A549 (cell line): ENCODE data around the gene CDKN1C.

Experiments
- ATOH8 ChIP-seq: fragments of 250-450 bp; sonication (Bioruptor Pico); IDR thresholded peaks from 2 replicates; pipeline ENCODE4 v1.5.0; 2020; ENCODE audit warnings: low read depth, mild to moderate bottlenecking, moderate library complexity
- CEBPB ChIP-seq, 2 experiments: fragments of >200 bp in 1 of 2; sonication (Bioruptor Twin) in 1 of 2; formaldehyde crosslinking in 1 of 2; IDR thresholded peaks; 2 replicates each; pipeline ENCODE4 v1.6.1; 2012 to 2016
- CHD2 ChIP-seq: fragments of 150-350 bp; IDR thresholded peaks from 2 replicates; pipeline ENCODE4 v1.6.1; 2014; ENCODE audit warnings: low read length; ENCODE audit not compliant: partially characterized antibody
- FOSL2 ChIP-seq, 2 experiments: fragments of 450-650 bp in 1 of 2; fragments of >200 bp in 1 of 2; sonication (Bioruptor Twin) in 1 of 2; formaldehyde crosslinking; IDR thresholded peaks; 2 replicates each; pipeline versions ENCODE4 v1.5.0 to v1.6.1; 2016 to 2020; ENCODE audit warnings: mild to moderate bottlenecking in 1 of 2, moderate library complexity in 1 of 2
- HDAC2 ChIP-seq: fragments of 200-600 bp; sonication (generic); IDR thresholded peaks from 2 replicates; pipeline ENCODE4 v1.6.1; 2016
- HOXA7 ChIP-seq: fragments of 250-450 bp; sonication (Bioruptor Pico); IDR thresholded peaks from 2 replicates; pipeline ENCODE4 v1.5.0; 2020; ENCODE audit warnings: mild to moderate bottlenecking, moderate library complexity
- MAZ ChIP-seq: fragments of 150-350 bp; IDR thresholded peaks from 2 replicates; pipeline ENCODE4 v1.6.1; 2014; ENCODE audit warnings: antibody characterized with exemption, low read depth, low read length, borderline replicate concordance
- RARB ChIP-seq: fragments of 250-450 bp; sonication (Bioruptor Pico); IDR thresholded peaks from 2 replicates; pipeline ENCODE4 v1.8.0; 2021; ENCODE audit warnings: mild to moderate bottlenecking, moderate library complexity
- RFX5 ChIP-seq: fragments of 450-650 bp; IDR thresholded peaks from 2 replicates; pipeline ENCODE4 v1.7.1; 2014; ENCODE audit warnings: antibody characterized with exemption, mild to moderate bottlenecking, moderate library complexity
- ZSCAN20 ChIP-seq: fragments of 250-450 bp; sonication (Bioruptor Pico); IDR thresholded peaks from 2 replicates; pipeline ENCODE4 v1.8.0; 2022; ENCODE audit warnings: mild to moderate bottlenecking, moderate library complexity
- TF ChIP-seq, protein P1 (sequence below): IDR thresholded peaks from 2 replicates; pipeline ENCODE4 v1.6.1; 2012
- TF ChIP-seq, protein P2 (sequence below): fragments of >200 bp; sonication (Bioruptor Twin); formaldehyde crosslinking; IDR thresholded peaks from 3 replicates; pipeline ENCODE4 v1.5.1; 2016

- TF ChIP-seq CHD2: no peak
- TF ChIP-seq, protein P1, sequence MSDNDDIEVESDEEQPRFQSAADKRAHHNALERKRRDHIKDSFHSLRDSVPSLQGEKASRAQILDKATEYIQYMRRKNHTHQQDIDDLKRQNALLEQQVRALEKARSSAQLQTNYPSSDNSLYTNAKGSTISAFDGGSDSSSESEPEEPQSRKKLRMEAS: no peak
- TF ChIP-seq, protein P2, sequence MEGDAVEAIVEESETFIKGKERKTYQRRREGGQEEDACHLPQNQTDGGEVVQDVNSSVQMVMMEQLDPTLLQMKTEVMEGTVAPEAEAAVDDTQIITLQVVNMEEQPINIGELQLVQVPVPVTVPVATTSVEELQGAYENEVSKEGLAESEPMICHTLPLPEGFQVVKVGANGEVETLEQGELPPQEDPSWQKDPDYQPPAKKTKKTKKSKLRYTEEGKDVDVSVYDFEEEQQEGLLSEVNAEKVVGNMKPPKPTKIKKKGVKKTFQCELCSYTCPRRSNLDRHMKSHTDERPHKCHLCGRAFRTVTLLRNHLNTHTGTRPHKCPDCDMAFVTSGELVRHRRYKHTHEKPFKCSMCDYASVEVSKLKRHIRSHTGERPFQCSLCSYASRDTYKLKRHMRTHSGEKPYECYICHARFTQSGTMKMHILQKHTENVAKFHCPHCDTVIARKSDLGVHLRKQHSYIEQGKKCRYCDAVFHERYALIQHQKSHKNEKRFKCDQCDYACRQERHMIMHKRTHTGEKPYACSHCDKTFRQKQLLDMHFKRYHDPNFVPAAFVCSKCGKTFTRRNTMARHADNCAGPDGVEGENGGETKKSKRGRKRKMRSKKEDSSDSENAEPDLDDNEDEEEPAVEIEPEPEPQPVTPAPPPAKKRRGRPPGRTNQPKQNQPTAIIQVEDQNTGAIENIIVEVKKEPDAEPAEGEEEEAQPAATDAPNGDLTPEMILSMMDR: no peak
- TF ChIP-seq MAZ: no peak
- TF ChIP-seq ZSCAN20 (CRISPR knock-in tag): no peak
- TF ChIP-seq RARB: no peak
- no peak for TF ChIP-seq FOSL2 (IDR thresholded peaks at IDR 0.05)
- no peak for TF ChIP-seq FOSL2 (CRISPR knock-in tag; IDR thresholded peaks at IDR 0.05)
- no peak for TF ChIP-seq CEBPB (IDR thresholded peaks at IDR 0.05)
- no peak for TF ChIP-seq RFX5
- TF ChIP-seq HOXA7 (CRISPR knock-in tag): no peak
- TF ChIP-seq HDAC2: no peak
- no peak for TF ChIP-seq ATOH8 (CRISPR knock-in tag)
These were observed 28.3 kb downstream of the CDKN1C start for GRCh38 chr11:2857276-2857675.
